Stimulated activated CD4-positive, alpha-beta T cell treated with anti-CD3 and anti-CD28 coated beads, Interleukin-2, amount 100 ng/mL, for 24 hours (primary cell): ENCODE results near the gene EFNA2.

Experiments
- DNase-seq, 2 donors: peaks; one replicate each; pipeline ENCODE4 v3.0.0-alpha.2; 2020

The EFNA2 gene

GRCh38 chr19:1284979-1285736 is 515 bp upstream of the EFNA2 start:
- DNase-seq: no peak

- DNase-seq: no peak
Observed at GRCh38 chr19:1286487-1287353, 1.0 kb downstream of the EFNA2 start.

- DNase-seq: no peak
Observed at GRCh38 chr19:1287354-1288225, 1.9 kb downstream of the EFNA2 start.

GRCh38 chr19:1288226-1288612 is 2.5 kb downstream of the EFNA2 start:
- no peak for DNase-seq

GRCh38 chr19:1288833-1289685 is 3.4 kb downstream of the EFNA2 start:
- DNase-seq: no peak

- DNase-seq: no peak
Observed at GRCh38 chr19:1289686-1290025, 4.0 kb downstream of the EFNA2 start.

- DNase-seq: no peak
Observed at GRCh38 chr19:1290196-1290702, 4.6 kb downstream of the EFNA2 start.

GRCh38 chr19:1290703-1291651 is 5.3 kb downstream of the EFNA2 start:
- DNase-seq: no peak

GRCh38 chr19:1291761-1292418 is 6.2 kb downstream of the EFNA2 start:
- no peak for DNase-seq

GRCh38 chr19:1292419-1293151 is 6.9 kb downstream of the EFNA2 start:
- DNase-seq: no peak

GRCh38 chr19:1293782-1294604 is 8.3 kb downstream of the EFNA2 start:
- DNase-seq: no peak

- no peak for DNase-seq
Observed at GRCh38 chr19:1294688-1295087, 9.0 kb downstream of the EFNA2 start.

GRCh38 chr19:1295169-1296012 is 9.7 kb downstream of the EFNA2 start:
- DNase-seq: peak; percentile 50 to 57

GRCh38 chr19:1296078-1296477 is 10.4 kb downstream of the EFNA2 start:
- no peak for DNase-seq

- no peak for DNase-seq
Observed at GRCh38 chr19:1296575-1297271, 11.1 kb downstream of the EFNA2 start.

- DNase-seq: no peak
Observed at GRCh38 chr19:1298235-1298634, 12.6 kb downstream of the EFNA2 start.

- no peak for DNase-seq
Observed at GRCh38 chr19:1299801-1300200, 14.1 kb downstream of the EFNA2 start.
